GM12878 (cell line): Measurements from ENCODE around the gene COL19A1. TPM values are rescaled to one million over a fixed set of nuclear protein-coding genes. Genes with fewer than 3 reads are reported as not detected.

Source experiments
- BMI1 ChIP-seq: fragments of 450-650 bp; IDR thresholded peaks from 2 replicates; pipeline ENCODE4 v1.6.1; 2016; ENCODE audit warnings: mild to moderate bottlenecking, moderate library complexity, borderline replicate concordance
- CHD1 ChIP-seq: IDR thresholded peaks from 2 replicates; pipeline ENCODE4 v1.6.1; 2012; ENCODE audit warnings: low read depth, low read length, improper control_type of control experiment
- EGR1 ChIP-seq, 2 experiments: IDR thresholded peaks; 1 replicate in 1 of 2; 2 replicates in 1 of 2; pipeline ENCODE4 v1.6.1; 2011 to 2012; ENCODE audit warnings: low read depth in 2 of 2, low read length in 2 of 2, borderline replicate concordance in 1 of 2, mild to moderate bottlenecking in 1 of 2, moderate library complexity in 1 of 2
- ESRRA ChIP-seq: IDR thresholded peaks from 2 replicates; pipeline ENCODE4 v1.6.1; 2012; ENCODE audit warnings: mild to moderate bottlenecking, low read length, improper control_type of control experiment
- HDGF ChIP-seq: fragments of 450-650 bp; IDR thresholded peaks from 2 replicates; pipeline ENCODE4 v1.6.1; 2016; ENCODE audit warnings: antibody characterized with exemption
- MTA2 ChIP-seq: fragments of 450-650 bp; IDR thresholded peaks from 2 replicates; pipeline ENCODE4 v1.6.1; 2016; ENCODE audit warnings: low read depth, mild to moderate bottlenecking, moderate library complexity
- RAD21 ChIP-seq: IDR thresholded peaks from 2 replicates; pipeline ENCODE4 v1.6.1; 2011; ENCODE audit warnings: mild to moderate bottlenecking, low read depth, low read length, moderate library complexity; ENCODE audit not compliant: insufficient read depth
- SMC3 ChIP-seq: IDR thresholded peaks from 2 replicates; pipeline ENCODE4 v1.6.1; 2011; ENCODE audit warnings: low read length, improper control_type of control experiment, borderline replicate concordance
- SRF ChIP-seq, 2 experiments: IDR thresholded peaks; 2 replicates each; pipeline ENCODE4 v1.6.1; 2011; ENCODE audit warnings: low read depth in 2 of 2, low read length in 2 of 2, mild to moderate bottlenecking in 1 of 2, moderate library complexity in 1 of 2
- polyA plus RNA-seq, 11 experiments: library from polyadenylated mRNA; depleted of rRNA in 4 of 11; unstranded in 6 of 11; stranded (reverse) in 5 of 11; fragments of >200 nt; fragmentation: Nextera tagmentation in 4 of 11; fragmentation: Illumina TruSeq in 1 of 11; extraction: Ambion mirVana in 4 of 11; extraction: Trizol in 1 of 11; gene quantifications; 1 replicate in 1 of 11; 2 replicates in 10 of 11; pipeline versions ENCODE4 v1.2.1 to v1.2.3, GENCODE V29; 2011 to 2016; ENCODE audit warnings: inconsistent platforms in 2 of 11, missing spikeins in 2 of 11, low read depth in 1 of 11
- total RNA-seq, 4 experiments: library from RNA; depleted of rRNA in 3 of 4; stranded (reverse); fragments of >200 nt in 3 of 4; fragmentation: Illumina TruSeq in 1 of 4; extraction: Trizol in 1 of 4; gene quantifications; 2 replicates each; pipeline versions ENCODE4 v1.2.1 to v1.2.3, GENCODE V29; 2013 to 2021
- TF ChIP-seq, protein P1 (sequence below): IDR thresholded peaks from 2 replicates; pipeline ENCODE4 v1.6.1; 2011; ENCODE audit warnings: borderline replicate concordance, low read depth, mild to moderate bottlenecking, moderate library complexity, mixed read lengths, low read length; ENCODE audit not compliant: insufficient read depth; ENCODE audit errors: extremely low read length

Gene COL19A1
- total and polyA plus RNA-seq, 10 of the 15 experiments (the other 5 are each of a cell fraction or from before 2014, with no cell fraction given) = 1.1 to 13.5 (median 4.1) TPM

- TF ChIP-seq, protein P1, sequence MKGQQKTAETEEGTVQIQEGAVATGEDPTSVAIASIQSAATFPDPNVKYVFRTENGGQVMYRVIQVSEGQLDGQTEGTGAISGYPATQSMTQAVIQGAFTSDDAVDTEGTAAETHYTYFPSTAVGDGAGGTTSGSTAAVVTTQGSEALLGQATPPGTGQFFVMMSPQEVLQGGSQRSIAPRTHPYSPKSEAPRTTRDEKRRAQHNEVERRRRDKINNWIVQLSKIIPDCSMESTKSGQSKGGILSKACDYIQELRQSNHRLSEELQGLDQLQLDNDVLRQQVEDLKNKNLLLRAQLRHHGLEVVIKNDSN = no peak
- TF ChIP-seq CHD1 = no peak
- no peak for TF ChIP-seq ESRRA
- peak; percentile 64; the same call in 1 of the 2 replicates for TF ChIP-seq SMC3
- no peak for TF ChIP-seq HDGF
- TF ChIP-seq EGR1 (IDR thresholded peaks at IDR 0.05; ENCODE audit: borderline replicate concordance in 1 of 2, low read depth in 2 of 2, low read length in 2 of 2) = no peak
- no peak for TF ChIP-seq SRF (IDR thresholded peaks at IDR 0.05; ENCODE audit: low read depth in 2 of 2, low read length in 2 of 2)
- no peak for TF ChIP-seq MTA2
- TF ChIP-seq RAD21 = peak; percentile 92
- TF ChIP-seq BMI1 = no peak
These were observed 241.7 kb downstream of the COL19A1 start (continued) for GRCh38 chr6:70107852-70108629.
